Measurements from ENCODE around the gene FBXO46.

DNA sequence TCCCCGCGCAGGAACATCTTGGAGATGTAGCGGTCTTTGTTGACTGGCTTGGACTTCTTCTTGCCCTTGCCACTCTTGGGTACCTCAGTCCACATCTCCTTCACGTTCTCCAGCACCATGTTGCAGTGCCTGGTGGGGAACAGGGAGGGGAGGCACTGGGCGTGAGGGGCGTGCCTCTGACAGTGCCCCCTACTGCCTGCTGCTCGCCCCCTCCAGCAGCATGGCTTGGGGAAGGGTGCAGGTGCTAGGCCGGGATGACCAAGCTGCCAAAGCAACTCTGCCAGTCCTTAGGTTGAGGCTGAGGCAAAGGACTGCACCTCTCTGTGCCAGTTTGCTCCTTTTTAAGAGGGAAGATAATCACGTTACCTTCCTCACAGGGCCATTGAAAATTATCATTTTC, 43.1 kb downstream of the FBXO46 start:
- TF ChIP-seq, protein P1, sequence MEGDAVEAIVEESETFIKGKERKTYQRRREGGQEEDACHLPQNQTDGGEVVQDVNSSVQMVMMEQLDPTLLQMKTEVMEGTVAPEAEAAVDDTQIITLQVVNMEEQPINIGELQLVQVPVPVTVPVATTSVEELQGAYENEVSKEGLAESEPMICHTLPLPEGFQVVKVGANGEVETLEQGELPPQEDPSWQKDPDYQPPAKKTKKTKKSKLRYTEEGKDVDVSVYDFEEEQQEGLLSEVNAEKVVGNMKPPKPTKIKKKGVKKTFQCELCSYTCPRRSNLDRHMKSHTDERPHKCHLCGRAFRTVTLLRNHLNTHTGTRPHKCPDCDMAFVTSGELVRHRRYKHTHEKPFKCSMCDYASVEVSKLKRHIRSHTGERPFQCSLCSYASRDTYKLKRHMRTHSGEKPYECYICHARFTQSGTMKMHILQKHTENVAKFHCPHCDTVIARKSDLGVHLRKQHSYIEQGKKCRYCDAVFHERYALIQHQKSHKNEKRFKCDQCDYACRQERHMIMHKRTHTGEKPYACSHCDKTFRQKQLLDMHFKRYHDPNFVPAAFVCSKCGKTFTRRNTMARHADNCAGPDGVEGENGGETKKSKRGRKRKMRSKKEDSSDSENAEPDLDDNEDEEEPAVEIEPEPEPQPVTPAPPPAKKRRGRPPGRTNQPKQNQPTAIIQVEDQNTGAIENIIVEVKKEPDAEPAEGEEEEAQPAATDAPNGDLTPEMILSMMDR (IDR thresholded peaks at IDR 0.05), result no peak
- TF ChIP-seq POLR2A (IDR thresholded peaks at IDR 0.05), result no peak
